Measurements from ENCODE around the gene CLDN19. TPM values are rescaled to one million over a fixed set of nuclear protein-coding genes. Genes with fewer than 3 reads are reported as not detected.

Gene CLDN19
- total and polyA plus RNA-seq, 5 donors from 2014 or later: not detected

DNA sequence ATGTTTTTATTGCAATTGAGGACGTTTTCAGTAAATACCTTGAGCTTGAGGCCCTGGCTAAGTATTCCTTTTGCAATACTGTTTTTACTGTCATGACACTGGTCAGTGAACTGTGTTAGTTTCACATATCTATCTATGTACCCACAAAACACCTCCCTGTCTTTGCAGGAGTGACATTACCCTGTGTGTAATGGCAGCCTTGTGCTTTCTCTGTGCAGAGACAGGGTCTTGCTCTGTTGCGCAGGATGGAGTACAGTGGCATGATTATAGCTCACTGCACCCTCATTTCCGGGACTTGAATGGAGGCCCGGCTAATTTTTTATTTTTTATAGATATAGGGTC is 48.9 kb downstream of the CLDN19 start:
- Histone ChIP-seq H3K27me3 (ENCODE audit: control insufficient read depth, insufficient read depth, low read length) (no peaks in the 10 kb centered on the region), H3K27ac (ENCODE audit: insufficient read depth, low read length, poor library complexity, severe bottlenecking) (no peak overlapping the region), H3K4me1 (ENCODE audit: control insufficient read depth, insufficient read depth, low read length, poor library complexity, severe bottlenecking) (peaks cover 67% of the 10 kb centered on the region), H3K4me3 (ENCODE audit: low read depth, low read length) (peak overlapping the region; percentile 41), H3K36me3 (ENCODE audit: control insufficient read depth, insufficient read depth, low read length) (peaks cover 29% of the 10 kb centered on the region), H3K9me3 (ENCODE audit: control insufficient read depth in 2 of 2, low read length in 2 of 2) (no peaks in the 10 kb centered on the region)
- Mint-ChIP-seq H3K36me3 (peaks cover 20% of the 10 kb centered on the region), H3K27ac (no peak overlapping the region), H3K4me1 (peaks cover 57 to 90% (median 80%) of the 10 kb centered on the region in 4 donors), H3K9me3 (no peaks in the 10 kb centered on the region), H3K4me3 (peak overlapping the region in 3 of 4 donors; percentile 26 to 56 (median 51)), H3K27me3 (no peaks in the 10 kb centered on the region)
- ATAC-seq (ENCODE audit: low read depth in 2 of 2) (no peak), DNase-seq (no peak)

DNA sequence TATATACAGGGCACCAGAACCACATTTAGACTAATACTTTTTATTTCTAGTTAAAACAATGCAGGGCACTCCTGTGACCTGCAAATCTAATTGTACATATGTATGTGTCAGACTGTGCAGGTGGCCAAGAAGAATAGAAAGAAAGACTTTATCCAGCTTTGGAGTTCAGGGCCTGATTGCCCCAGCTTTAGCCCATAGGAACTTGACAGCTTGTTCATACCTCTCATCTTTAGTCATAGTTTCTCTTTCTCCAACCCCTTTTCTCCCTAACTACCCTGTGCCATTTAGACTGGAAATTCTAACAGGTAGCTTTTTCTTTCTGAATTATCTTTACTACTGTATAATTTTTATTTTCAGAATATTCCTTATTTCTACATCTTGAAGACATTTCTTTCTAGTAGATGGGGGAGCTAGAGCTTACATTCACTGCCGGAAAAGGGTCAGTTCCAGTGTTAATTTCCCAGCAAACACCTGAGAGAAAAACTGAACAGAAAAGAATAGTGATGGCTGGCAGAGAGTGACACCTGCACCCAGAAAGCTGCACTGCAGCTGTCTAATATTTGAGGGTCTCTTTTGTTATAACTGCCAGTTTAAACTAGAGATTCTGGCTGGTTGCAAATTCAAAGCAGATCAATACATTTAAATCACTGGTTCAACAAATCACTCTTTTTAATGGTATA is 49.4 kb downstream of the CLDN19 start:
- Histone ChIP-seq H3K4me1 (ENCODE audit: control insufficient read depth, insufficient read depth, low read length, poor library complexity, severe bottlenecking) (peaks cover 72% of the 10 kb centered on the region), H3K4me3 (ENCODE audit: low read depth, low read length) (peak overlapping the region; percentile 41), H3K27me3 (ENCODE audit: control insufficient read depth, insufficient read depth, low read length) (no peaks in the 10 kb centered on the region), H3K27ac (ENCODE audit: insufficient read depth, low read length, poor library complexity, severe bottlenecking) (no peak overlapping the region), H3K9me3 (ENCODE audit: control insufficient read depth in 2 of 2, low read length in 2 of 2) (no peaks in the 10 kb centered on the region), H3K36me3 (ENCODE audit: control insufficient read depth, insufficient read depth, low read length) (peaks cover 25% of the 10 kb centered on the region)
- Mint-ChIP-seq H3K9me3 (no peaks in the 10 kb centered on the region), H3K27ac (no peak overlapping the region), H3K27me3 (no peaks in the 10 kb centered on the region), H3K4me1 (peaks cover 55 to 94% (median 81%) of the 10 kb centered on the region in 4 donors), H3K4me3 (peak overlapping the region in 3 of 4 donors; percentile 33 to 56 (median 51)), H3K36me3 (peaks cover 16% of the 10 kb centered on the region)
- ATAC-seq (ENCODE audit: low read depth in 2 of 2) (no peak), DNase-seq (no peak)

DNA sequence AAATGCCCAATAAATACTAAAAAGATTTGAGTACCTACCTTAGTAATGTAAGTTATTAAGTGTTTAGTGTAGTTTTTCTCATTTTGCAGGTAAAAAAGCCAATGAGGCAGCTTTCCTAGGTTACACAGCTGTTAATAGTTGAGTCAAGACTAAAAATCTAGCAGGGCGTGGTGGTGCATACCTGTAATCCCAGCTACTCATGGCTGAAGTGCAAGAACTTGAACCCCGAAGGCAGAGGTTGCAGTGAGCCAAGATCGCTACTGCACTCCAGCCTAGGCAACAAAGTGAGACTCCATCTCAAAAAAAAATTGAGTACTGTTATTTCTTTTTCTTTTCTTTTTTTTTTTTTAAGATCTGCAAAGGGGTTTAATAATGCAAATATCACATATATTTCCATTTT is 50.1 kb downstream of the CLDN19 start:
- H3K4me1 ChIP-seq (ENCODE audit: control insufficient read depth, insufficient read depth, low read length, poor library complexity, severe bottlenecking): peaks cover 79% of the 10 kb centered on the region
- peaks cover 9% of the 10 kb centered on the region for H3K36me3 Mint-ChIP-seq

DNA sequence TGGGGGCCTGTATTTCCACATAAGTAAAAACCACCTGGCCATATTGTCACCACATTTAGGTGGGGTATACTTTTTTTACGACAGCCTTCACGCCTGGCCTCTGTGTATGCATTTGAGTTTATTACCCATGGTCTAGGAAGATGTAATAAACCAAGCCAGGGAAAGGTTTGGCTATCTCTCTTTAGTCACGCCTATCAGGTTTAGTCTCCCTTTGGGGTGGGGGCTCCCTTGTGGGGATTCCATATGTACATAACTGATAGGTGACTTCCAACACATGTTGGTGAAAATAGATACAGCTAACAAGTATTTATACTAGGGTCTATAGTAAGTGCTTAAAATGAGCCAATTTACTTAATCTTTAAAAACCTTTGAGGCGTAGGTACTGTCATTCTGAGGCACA is 53.6 kb downstream of the CLDN19 start:
- H3K9me3 Mint-ChIP-seq: no peaks in the 10 kb centered on the region
- peaks cover 25% of the 10 kb centered on the region for H3K36me3 Mint-ChIP-seq
- H3K27ac ChIP-seq (ENCODE audit: insufficient read depth, low read length, poor library complexity, severe bottlenecking): no peak overlapping the region
- H3K4me3 Mint-ChIP-seq: peak overlapping the region; percentile 23 to 78 (median 64)
- H3K4me1 ChIP-seq (ENCODE audit: control insufficient read depth, insufficient read depth, low read length, poor library complexity, severe bottlenecking): peaks cover 84% of the 10 kb centered on the region
- no peak for DNase-seq
- peak overlapping the region in 1 of 3 donors; percentile 22 for H3K27ac Mint-ChIP-seq
- peaks cover 5% of the 10 kb centered on the region for H3K36me3 ChIP-seq (ENCODE audit: control insufficient read depth, insufficient read depth, low read length)
- ATAC-seq (ENCODE audit: low read depth in 2 of 2): no peak
- peaks cover 66 to 89% (median 79%) of the 10 kb centered on the region in 4 donors for H3K4me1 Mint-ChIP-seq
- H3K9me3 ChIP-seq (ENCODE audit: control insufficient read depth in 2 of 2, low read length in 2 of 2): no peaks in the 10 kb centered on the region
- H3K4me3 ChIP-seq (ENCODE audit: low read depth, low read length): peak overlapping the region; percentile 95
- H3K27me3 Mint-ChIP-seq: no peaks in the 10 kb centered on the region
- no peaks in the 10 kb centered on the region for H3K27me3 ChIP-seq (ENCODE audit: control insufficient read depth, insufficient read depth, low read length)

More for the DNA sequence above, 50.1 kb downstream of the CLDN19 start:
- Mint-ChIP-seq H3K27ac (peak overlapping the region in 2 of 3 donors; percentile 21 to 81), H3K4me3 (peak overlapping the region in 3 of 4 donors; percentile 38 to 56 (median 43)), H3K27me3 (no peaks in the 10 kb centered on the region), H3K4me1 (peaks cover 60 to 96% (median 84%) of the 10 kb centered on the region in 4 donors), H3K9me3 (no peaks in the 10 kb centered on the region)
- no peak for ATAC-seq (ENCODE audit: low read depth in 2 of 2)
- DNase-seq: no peak
- Histone ChIP-seq H3K27ac (ENCODE audit: insufficient read depth, low read length, poor library complexity, severe bottlenecking) (no peak overlapping the region), H3K27me3 (ENCODE audit: control insufficient read depth, insufficient read depth, low read length) (no peaks in the 10 kb centered on the region), H3K9me3 (ENCODE audit: control insufficient read depth in 2 of 2, low read length in 2 of 2) (no peaks in the 10 kb centered on the region), H3K36me3 (ENCODE audit: control insufficient read depth, insufficient read depth, low read length) (peaks cover 18% of the 10 kb centered on the region), H3K4me3 (ENCODE audit: low read depth, low read length) (peak overlapping the region; percentile 41)

DNA sequence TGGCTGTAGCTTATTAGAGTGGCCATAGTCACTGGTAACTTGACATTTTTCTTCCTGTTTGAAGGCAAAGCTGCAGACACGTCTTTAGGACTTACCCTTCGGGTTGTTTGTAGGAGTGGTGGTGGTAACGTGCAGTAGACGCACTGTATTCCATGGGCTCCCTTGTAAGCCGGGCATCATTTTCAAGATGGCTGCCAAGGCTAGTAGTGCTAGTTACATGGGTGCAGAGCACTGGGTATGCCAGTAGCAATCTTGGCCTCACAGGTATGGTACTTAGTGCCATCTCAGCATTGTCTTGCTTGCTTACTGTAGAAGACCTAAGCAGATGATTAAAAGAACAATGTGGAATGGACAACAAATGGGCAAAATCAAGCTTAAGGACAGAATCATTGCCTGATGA is 55.9 kb downstream of the CLDN19 start:
- Histone ChIP-seq H3K4me1 (ENCODE audit: control insufficient read depth, insufficient read depth, low read length, poor library complexity, severe bottlenecking) (peaks cover 71% of the 10 kb centered on the region), H3K27ac (ENCODE audit: insufficient read depth, low read length, poor library complexity, severe bottlenecking) (peak overlapping the region; percentile 79), H3K9me3 (ENCODE audit: control insufficient read depth in 2 of 2, low read length in 2 of 2) (no peaks in the 10 kb centered on the region), H3K27me3 (ENCODE audit: control insufficient read depth, insufficient read depth, low read length) (no peaks in the 10 kb centered on the region), H3K36me3 (ENCODE audit: control insufficient read depth, insufficient read depth, low read length) (peaks cover 5% of the 10 kb centered on the region), H3K4me3 (ENCODE audit: low read depth, low read length) (peak overlapping the region; percentile 95)
- DNase-seq: peak in 1 of 3 donors; percentile 32
- Mint-ChIP-seq H3K27ac (peak overlapping the region; percentile 2 to 98 (median 98)), H3K4me1 (peaks cover 43 to 84% (median 67%) of the 10 kb centered on the region in 4 donors), H3K36me3 (peaks cover 25% of the 10 kb centered on the region), H3K27me3 (no peaks in the 10 kb centered on the region), H3K9me3 (no peaks in the 10 kb centered on the region), H3K4me3 (peak overlapping the region; percentile 93 to 99 (median 94))
- no peak for ATAC-seq (ENCODE audit: low read depth in 2 of 2)

Other genes with a start within 250 kb of the CLDN19 start
- gene PPIH, start 81.8 kb downstream of the CLDN19 start, total RNA-seq: 29.6 TPM
- 10 to 100 TPM; 61.8 to 72.9 (median 69.2) TPM for gene PPIH, start 81.8 kb downstream of the CLDN19 start, polyA plus RNA-seq
- gene YBX1, start 57.8 kb downstream of the CLDN19 start, total RNA-seq: 323 TPM
- gene YBX1, start 57.8 kb downstream of the CLDN19 start, polyA plus RNA-seq: 100 to 1,000 TPM in 1 of 4 donors, 10 to 100 TPM in 3; 89.9 to 110 (median 93.1) TPM
- gene P3H1, start 26.8 kb upstream of the CLDN19 start, total RNA-seq: 30.4 TPM
- 10 to 100 TPM; 12.6 to 16.3 (median 14.3) TPM for gene P3H1, start 26.8 kb upstream of the CLDN19 start, polyA plus RNA-seq
- gene C1orf50, start 27.0 kb upstream of the CLDN19 start, total RNA-seq: 14.3 TPM
- gene C1orf50, start 27.0 kb upstream of the CLDN19 start, polyA plus RNA-seq: 10 to 100 TPM in 1 of 4 donors, 1 to 10 TPM in 3; 3.8 to 12.7 (median 6.0) TPM
- gene TMEM269, start 44.8 kb upstream of the CLDN19 start, total RNA-seq: 1.1 TPM
- gene TMEM269, start 44.8 kb upstream of the CLDN19 start, polyA plus RNA-seq: under 1 TPM in 1 of 4 donors, not detected in 3; 0.12 TPM
- 4.9 TPM for gene ERMAP, start 76.9 kb upstream of the CLDN19 start, total RNA-seq
- gene ERMAP, start 76.9 kb upstream of the CLDN19 start, polyA plus RNA-seq: 1 to 10 TPM; 2.8 to 4.1 (median 3.5) TPM
- 24.4 TPM for gene SVBP, start 77.2 kb upstream of the CLDN19 start, total RNA-seq
- 100 to 1,000 TPM in 2 of 4 donors, 10 to 100 TPM in 2; 82.7 to 126 (median 98.9) TPM for gene SVBP, start 77.2 kb upstream of the CLDN19 start, polyA plus RNA-seq
- 5.3 TPM for gene ZNF691, start 106.4 kb upstream of the CLDN19 start, total RNA-seq
- gene ZNF691, start 106.4 kb upstream of the CLDN19 start, polyA plus RNA-seq: 10 to 100 TPM in 1 of 4 donors, 1 to 10 TPM in 3; 7.6 to 13.7 (median 9.7) TPM
- gene SLC2A1, start 218.6 kb upstream of the CLDN19 start, total RNA-seq: 60.2 TPM
- gene SLC2A1, start 218.6 kb upstream of the CLDN19 start, polyA plus RNA-seq: 10 to 100 TPM; 22.0 to 25.5 (median 23.6) TPM

Measured in CD4-positive, CD25-positive, alpha-beta regulatory T cell (primary cell).